Neural progenitor cell (in vitro differentiated cells): ENCODE measurements around the gene EXD3.

Source experiments
- CTCF ChIP-seq: fragments of 200-600 bp; sonication (generic); IDR thresholded peaks from 2 replicates; pipeline ENCODE4 v1.5.1; 2017; ENCODE audit warnings: antibody characterized with exemption, mild to moderate bottlenecking
- EZH2 ChIP-seq: fragments of 200-600 bp; sonication (generic); IDR thresholded peaks from 2 replicates; pipeline ENCODE4 v1.6.1; 2017; ENCODE audit warnings: antibody characterized with exemption, mild to moderate bottlenecking, moderate library complexity

GRCh38 chr9:137427454-137428310 lies 4.7 kb upstream of the EXD3 start:
- TF ChIP-seq CTCF: no peak
- TF ChIP-seq EZH2: no peak
